Measurements from ENCODE around the gene CPXM2. TPM values are rescaled to one million over a fixed set of nuclear protein-coding genes. Genes with fewer than 3 reads are reported as not detected.

The CPXM2 gene
- total and polyA plus RNA-seq, 2 donors (not counting 1 experiment from before 2014, with no cell fraction given), result 3.1 to 48.1 TPM

DNA sequence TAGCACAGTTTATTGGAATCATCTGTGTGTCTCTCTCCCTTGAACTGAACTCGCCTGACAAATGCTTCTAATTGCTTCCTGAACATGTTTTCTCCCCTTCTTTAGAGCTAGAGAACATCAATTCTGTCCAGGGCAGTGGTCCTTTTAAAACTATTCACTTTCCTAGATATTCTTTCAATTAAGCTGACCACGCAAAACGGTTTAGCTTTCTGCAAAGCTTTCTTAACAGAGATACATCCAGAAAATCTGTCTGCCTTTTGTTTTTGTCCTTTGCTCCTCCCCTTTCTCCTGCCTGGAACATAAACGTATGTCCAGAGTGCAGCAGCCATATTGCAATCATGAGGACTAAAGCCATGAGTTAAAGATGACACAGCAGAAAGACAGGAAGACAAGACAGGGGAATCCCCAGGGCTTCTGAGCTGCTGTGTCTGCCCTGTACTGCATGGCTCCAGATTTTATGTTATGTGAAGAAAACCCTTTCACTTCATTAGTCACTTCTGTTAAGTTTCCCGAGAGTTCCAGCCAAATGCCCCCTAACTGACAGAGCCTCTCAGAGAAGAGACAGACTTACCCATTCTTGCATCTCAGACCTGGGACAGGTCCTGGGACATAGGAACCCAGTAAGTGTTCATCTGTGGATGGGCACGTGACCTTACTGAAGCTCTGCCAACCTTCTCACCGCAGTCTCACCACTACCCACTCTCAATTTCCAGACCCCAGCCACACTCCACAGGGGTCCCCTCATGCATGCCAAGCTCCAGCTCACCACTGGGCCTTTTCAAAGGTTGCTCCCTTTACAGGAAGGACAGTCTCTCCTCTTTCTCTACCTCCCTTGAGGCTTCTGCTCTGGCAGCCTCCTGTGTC is 35.0 kb upstream of the CPXM2 start:
- no peak overlapping the region for H2AFZ ChIP-seq (ENCODE audit: low read length)
- H3K27ac ChIP-seq (ENCODE audit: insufficient read depth, low read length), result no peak overlapping the region
- TF ChIP-seq, protein P1, sequence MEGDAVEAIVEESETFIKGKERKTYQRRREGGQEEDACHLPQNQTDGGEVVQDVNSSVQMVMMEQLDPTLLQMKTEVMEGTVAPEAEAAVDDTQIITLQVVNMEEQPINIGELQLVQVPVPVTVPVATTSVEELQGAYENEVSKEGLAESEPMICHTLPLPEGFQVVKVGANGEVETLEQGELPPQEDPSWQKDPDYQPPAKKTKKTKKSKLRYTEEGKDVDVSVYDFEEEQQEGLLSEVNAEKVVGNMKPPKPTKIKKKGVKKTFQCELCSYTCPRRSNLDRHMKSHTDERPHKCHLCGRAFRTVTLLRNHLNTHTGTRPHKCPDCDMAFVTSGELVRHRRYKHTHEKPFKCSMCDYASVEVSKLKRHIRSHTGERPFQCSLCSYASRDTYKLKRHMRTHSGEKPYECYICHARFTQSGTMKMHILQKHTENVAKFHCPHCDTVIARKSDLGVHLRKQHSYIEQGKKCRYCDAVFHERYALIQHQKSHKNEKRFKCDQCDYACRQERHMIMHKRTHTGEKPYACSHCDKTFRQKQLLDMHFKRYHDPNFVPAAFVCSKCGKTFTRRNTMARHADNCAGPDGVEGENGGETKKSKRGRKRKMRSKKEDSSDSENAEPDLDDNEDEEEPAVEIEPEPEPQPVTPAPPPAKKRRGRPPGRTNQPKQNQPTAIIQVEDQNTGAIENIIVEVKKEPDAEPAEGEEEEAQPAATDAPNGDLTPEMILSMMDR (conservative IDR thresholded peaks at IDR 0.05 in 1 of 2, IDR thresholded peaks at IDR 0.05 in 1 of 2; ENCODE audit: low read depth in 1 of 2, low read length in 2 of 2), result no peak

DNA sequence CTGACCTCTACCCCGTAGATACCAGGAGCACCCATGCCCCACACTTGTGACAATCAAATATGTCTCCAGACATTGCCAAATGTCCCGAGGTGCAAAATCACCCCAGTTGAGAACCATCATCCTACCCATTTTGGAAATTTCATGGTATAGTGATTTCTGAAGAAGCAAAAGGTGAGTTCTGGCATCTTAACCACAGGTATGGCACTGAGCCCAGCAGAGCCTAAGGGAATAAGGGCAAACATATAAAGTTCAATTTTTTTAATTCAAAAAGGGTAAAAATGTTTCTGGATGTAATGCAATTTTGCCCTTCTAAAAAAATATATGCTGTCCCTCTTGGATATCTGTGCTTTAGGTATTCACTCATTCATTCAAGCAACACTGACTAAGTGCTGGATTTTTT is 30.5 kb upstream of the CPXM2 start:
- no peak overlapping the region for H3K27ac ChIP-seq (ENCODE audit: insufficient read depth, low read length)

More for the DNA sequence above, 35.0 kb upstream of the CPXM2 start:
- Histone ChIP-seq H4K20me1 (ENCODE audit: control insufficient read depth, extremely low read depth, insufficient read depth, low read length) (no peaks in the 10 kb centered on the region), H3K9me3 (ENCODE audit: control insufficient read depth, insufficient read depth, low read depth, low read length) (no peaks in the 10 kb centered on the region), H3K9ac (ENCODE audit: insufficient read depth, low read length) (no peak overlapping the region), H3K27me3 (ENCODE audit: control insufficient read depth, insufficient read depth, low read length) (no peaks in the 10 kb centered on the region), H3K4me1 (ENCODE audit: control insufficient read depth, extremely low read depth, insufficient read depth, low read length) (no peaks in the 10 kb centered on the region), H3K36me3 (ENCODE audit: control insufficient read depth, insufficient read depth, low read length) (no peaks in the 10 kb centered on the region), H3K4me2 (ENCODE audit: extremely low read depth, insufficient read depth, low read length) (no peak overlapping the region), H3K79me2 (ENCODE audit: control insufficient read depth, insufficient read depth, low read length) (no peaks in the 10 kb centered on the region), H3K4me3 (replicated peaks in 1 of 4; ENCODE audit: control extremely low read depth in 1 of 4, insufficient read depth in 1 of 4, low read depth in 3 of 4, low read length in 4 of 4) (no peak overlapping the region)
- no peak for DNase-seq (ENCODE audit: low read depth in 2 of 2)

DNA sequence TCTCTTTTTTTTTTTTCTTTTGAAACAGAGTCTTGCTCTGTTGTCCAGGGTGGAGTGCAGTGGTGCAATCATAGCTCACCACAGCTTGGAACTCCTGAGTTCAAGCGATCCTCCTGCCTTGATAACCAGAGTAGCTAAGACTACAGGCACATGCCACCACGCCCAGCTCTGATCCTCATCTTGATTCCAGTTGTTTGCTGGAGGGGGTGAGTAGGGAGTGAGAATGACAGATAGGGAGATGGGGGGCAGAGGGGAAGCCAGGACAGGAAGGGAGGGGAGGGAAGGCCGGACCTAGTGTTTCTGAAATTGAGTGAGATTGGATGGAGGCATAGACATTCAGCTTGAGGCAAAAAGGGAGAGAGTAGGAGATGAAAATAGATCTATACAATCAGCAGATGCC is 25.2 kb upstream of the CPXM2 start:
- no peak for DNase-seq (ENCODE audit: low read depth in 2 of 2)
- H4K20me1 ChIP-seq (ENCODE audit: control insufficient read depth, extremely low read depth, insufficient read depth, low read length), result no peaks in the 10 kb centered on the region
- no peaks in the 10 kb centered on the region for H3K36me3 ChIP-seq (ENCODE audit: control insufficient read depth, insufficient read depth, low read length)
- H3K9ac ChIP-seq (ENCODE audit: insufficient read depth, low read length), result no peak overlapping the region
- no peak overlapping the region for H3K4me3 ChIP-seq (replicated peaks in 1 of 4; ENCODE audit: control extremely low read depth in 1 of 4, insufficient read depth in 1 of 4, low read depth in 3 of 4, low read length in 4 of 4)
- H3K79me2 ChIP-seq (ENCODE audit: control insufficient read depth, insufficient read depth, low read length), result no peaks in the 10 kb centered on the region
- H3K4me2 ChIP-seq (ENCODE audit: extremely low read depth, insufficient read depth, low read length), result no peak overlapping the region
- no peak overlapping the region for H2AFZ ChIP-seq (ENCODE audit: low read length)
- TF ChIP-seq EZH2 (IDR thresholded peaks at IDR 0.05; ENCODE audit: low read length, missing control alignments), result no peak
- TF ChIP-seq, protein P1 (conservative IDR thresholded peaks at IDR 0.05 in 1 of 2, IDR thresholded peaks at IDR 0.05 in 1 of 2; ENCODE audit: low read depth in 1 of 2, low read length in 2 of 2), result no peak
- no peaks in the 10 kb centered on the region for H3K27me3 ChIP-seq (ENCODE audit: control insufficient read depth, insufficient read depth, low read length)
- H3K4me1 ChIP-seq (ENCODE audit: control insufficient read depth, extremely low read depth, insufficient read depth, low read length), result no peaks in the 10 kb centered on the region
- H3K27ac ChIP-seq (ENCODE audit: insufficient read depth, low read length), result no peak overlapping the region
- no peaks in the 10 kb centered on the region for H3K9me3 ChIP-seq (ENCODE audit: control insufficient read depth, insufficient read depth, low read depth, low read length)

More for the DNA sequence above, 30.5 kb upstream of the CPXM2 start:
- Histone ChIP-seq H3K27me3 (ENCODE audit: control insufficient read depth, insufficient read depth, low read length) (no peaks in the 10 kb centered on the region), H3K9ac (ENCODE audit: insufficient read depth, low read length) (no peak overlapping the region), H3K4me3 (replicated peaks in 1 of 4; ENCODE audit: control extremely low read depth in 1 of 4, insufficient read depth in 1 of 4, low read depth in 3 of 4, low read length in 4 of 4) (no peak overlapping the region), H3K9me3 (ENCODE audit: control insufficient read depth, insufficient read depth, low read depth, low read length) (no peaks in the 10 kb centered on the region), H3K36me3 (ENCODE audit: control insufficient read depth, insufficient read depth, low read length) (no peaks in the 10 kb centered on the region), H3K4me1 (ENCODE audit: control insufficient read depth, extremely low read depth, insufficient read depth, low read length) (no peaks in the 10 kb centered on the region), H3K4me2 (ENCODE audit: extremely low read depth, insufficient read depth, low read length) (no peak overlapping the region), H2AFZ (ENCODE audit: low read length) (no peak overlapping the region), H4K20me1 (ENCODE audit: control insufficient read depth, extremely low read depth, insufficient read depth, low read length) (no peaks in the 10 kb centered on the region), H3K79me2 (ENCODE audit: control insufficient read depth, insufficient read depth, low read length) (no peaks in the 10 kb centered on the region)
- DNase-seq (ENCODE audit: low read depth in 2 of 2), result no peak
- no peak for TF ChIP-seq EZH2 (IDR thresholded peaks at IDR 0.05; ENCODE audit: low read length, missing control alignments)
- TF ChIP-seq, protein P1 (conservative IDR thresholded peaks at IDR 0.05 in 1 of 2, IDR thresholded peaks at IDR 0.05 in 1 of 2; ENCODE audit: low read depth in 1 of 2, low read length in 2 of 2), result no peak
